GM13977 (cell line): Measurements from ENCODE around the gene NXT1.

Experiments
- DNase-seq: peaks from one replicate; pipeline ENCODE4 v3.0.0; 2012; ENCODE audit warnings: low spot score
- CTCF ChIP-seq: IDR thresholded peaks from 2 replicates; pipeline ENCODE4 v1.5.1; 2012; ENCODE audit warnings: mild to moderate bottlenecking, control low read depth; ENCODE audit not compliant: insufficient read depth; ENCODE audit errors: extremely low read depth, missing control alignments
- in situ Hi-C: fragments of 300-500 bp; cut with MboI; formaldehyde crosslinking; loops from one replicate; pipeline ENCODE4 v1.12.0; 2022; ENCODE audit warnings: low sequenced_read_pairs, low pct_unique_long_range_greater_than_20kb, mixed read lengths, inconsistent platforms; ENCODE audit not compliant: unreplicated experiment

NXT1 gene

GRCh38 chr20:23391707-23392310, 41.2 kb downstream of the NXT1 start:
- in situ Hi-C loops, result no loop called here
- DNase-seq, result no peak
- no peak for TF ChIP-seq CTCF

- DNase-seq, result no peak
- in situ Hi-C loops, result no loop called here
- TF ChIP-seq CTCF, result no peak
These were observed 43.6 kb downstream of the NXT1 start for GRCh38 chr20:23393996-23394775.

GRCh38 chr20:23396950-23397627, 46.5 kb downstream of the NXT1 start:
- in situ Hi-C loops, result no loop called here
- TF ChIP-seq CTCF, result no peak
- no peak for DNase-seq

GRCh38 chr20:23397961-23398360, 47.4 kb downstream of the NXT1 start:
- no peak for DNase-seq
- TF ChIP-seq CTCF, result no peak
- in situ Hi-C loops, result no loop called here

- no peak for DNase-seq
- TF ChIP-seq CTCF, result no peak
- in situ Hi-C loops, result no loop called here
These were observed 49.1 kb downstream of the NXT1 start for GRCh38 chr20:23399568-23400241.

- DNase-seq, result no peak
- in situ Hi-C loops, result no loop called here
- no peak for TF ChIP-seq CTCF
These were observed 50.5 kb downstream of the NXT1 start for GRCh38 chr20:23401051-23401450.
